ENCODE data around the gene MRPL27.
"Not testable (repeated sequence)": the region's sequence is repeated elsewhere in the genome, so short reads cannot be mapped to it uniquely, and the experiment has no call there.

Gene MRPL27

DNA sequence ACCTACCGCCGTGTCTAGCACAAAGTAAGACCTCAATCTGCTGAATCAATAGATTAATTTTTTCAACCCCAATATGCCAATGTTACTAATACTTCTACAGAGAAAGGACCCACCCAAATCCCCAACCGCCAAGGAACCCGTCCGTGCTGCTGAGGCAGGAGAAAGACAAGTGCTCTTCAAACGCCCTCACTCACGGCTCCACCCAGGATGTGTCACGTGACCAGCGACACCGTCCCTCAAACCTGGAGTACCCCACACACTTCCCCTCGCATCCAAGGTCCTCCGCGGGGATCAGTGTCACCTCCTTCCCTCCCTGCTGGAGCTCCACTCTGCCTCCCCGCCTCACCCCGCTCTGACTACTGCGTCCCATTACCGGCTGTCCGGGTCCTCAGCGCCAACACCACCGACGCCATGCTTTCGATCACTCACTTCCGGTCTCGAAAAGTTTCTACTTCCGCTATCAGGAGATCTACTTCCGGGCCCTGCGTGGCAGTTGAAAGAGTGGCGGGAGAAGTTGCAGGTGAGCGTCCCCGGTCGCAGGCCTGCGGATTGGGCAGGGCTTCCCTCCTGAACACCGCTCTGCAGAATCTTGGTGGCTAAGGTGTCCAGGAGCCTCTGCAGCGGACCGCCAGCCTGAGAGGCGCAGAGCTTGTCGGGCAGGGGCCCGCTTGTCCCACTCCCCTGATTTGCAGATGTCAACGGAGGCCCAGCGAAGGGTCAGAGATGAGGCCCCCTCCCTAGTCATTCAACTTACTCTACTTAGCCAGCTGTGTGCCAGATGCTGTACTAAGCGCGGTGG lies at the start of gene MRPL27, which contains the start of gene EME1:
TSS of gene MRPL27 (minus strand) at position 427 of the 799 bp plus-strand sequence. CDS start at position 413, 14 bp downstream.
TSS of gene EME1 (plus strand) at position 472 of the 799 bp plus-strand sequence. CDS start 1,980 bp downstream, outside the sequence.
- Histone ChIP-seq H3K4me1 (ENCODE audit: insufficient read depth, poor library complexity, severe bottlenecking) (peaks cover 13% of the 10 kb centered on the region), H3K27me3 (ENCODE audit: insufficient read depth, poor library complexity, severe bottlenecking) (no peaks in the 10 kb centered on the region), H3K36me3 (ENCODE audit: low read depth) (peaks cover 63% of the 10 kb centered on the region), H3K27ac (ENCODE audit: poor library complexity, severe bottlenecking) (peak within 1 kb of the TSS; percentile 75), H3K4me3 (ENCODE audit: severe bottlenecking) (peak within 1 kb of the TSS; percentile 88), H3K9me3 (ENCODE audit: severe bottlenecking) (no peaks in the 10 kb centered on the region)
- TF ChIP-seq CTCF (IDR thresholded peaks at IDR 0.05; ENCODE audit: poor library complexity, severe bottlenecking): no peak
- peak; percentile 85 for DNase-seq (ENCODE audit: low spot score)
- ATAC-seq (ENCODE audit: low read depth): peak; percentile 91

DNA sequence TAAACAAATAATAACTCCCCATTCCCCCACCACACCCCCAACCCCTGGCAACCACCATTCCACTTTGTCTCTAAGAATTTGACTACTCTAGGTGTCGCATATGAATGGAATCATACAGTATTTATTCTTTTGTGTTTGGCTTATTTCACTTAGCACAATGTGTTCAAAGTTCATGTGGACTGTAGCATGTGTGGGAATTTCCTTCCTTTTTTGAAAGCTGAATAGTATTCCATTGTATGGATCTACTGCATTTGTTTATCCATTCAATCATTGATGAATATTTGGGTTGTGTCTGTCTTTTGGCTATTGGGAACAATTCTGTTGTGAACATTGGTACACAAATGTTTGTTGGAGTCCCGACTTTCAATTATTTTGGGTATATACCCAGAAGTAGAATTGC lies 49.8 kb upstream of the MRPL27 start:
- Histone ChIP-seq H3K27ac (ENCODE audit: poor library complexity, severe bottlenecking) (peak overlapping the region; percentile 92), H3K4me3 (ENCODE audit: severe bottlenecking) (no peak overlapping the region), H3K4me1 (ENCODE audit: insufficient read depth, poor library complexity, severe bottlenecking) (peaks cover 36% of the 10 kb centered on the region), H3K36me3 (ENCODE audit: low read depth) (peaks cover 4% of the 10 kb centered on the region), H3K9me3 (ENCODE audit: severe bottlenecking) (no peaks in the 10 kb centered on the region), H3K27me3 (ENCODE audit: insufficient read depth, poor library complexity, severe bottlenecking) (no peaks in the 10 kb centered on the region)
- no peak for DNase-seq (ENCODE audit: low spot score)
- ATAC-seq (ENCODE audit: low read depth): no peak
- TF ChIP-seq CTCF (IDR thresholded peaks at IDR 0.05; ENCODE audit: poor library complexity, severe bottlenecking): no peak

- DNase-seq (ENCODE audit: low spot score): no peak
- H3K27ac ChIP-seq (ENCODE audit: poor library complexity, severe bottlenecking): peak overlapping the region; percentile 92
Observed at GRCh38 chr17:50421308-50422051, 48.5 kb upstream of the MRPL27 start.

GRCh38 chr17:50420419-50421112 lies 47.6 kb upstream of the MRPL27 start:
- Histone ChIP-seq H3K27me3 (ENCODE audit: insufficient read depth, poor library complexity, severe bottlenecking) (no peaks in the 10 kb centered on the region), H3K36me3 (ENCODE audit: low read depth) (no peaks in the 10 kb centered on the region), H3K4me1 (ENCODE audit: insufficient read depth, poor library complexity, severe bottlenecking) (peaks cover 31% of the 10 kb centered on the region), H3K9me3 (ENCODE audit: severe bottlenecking) (no peaks in the 10 kb centered on the region), H3K27ac (ENCODE audit: poor library complexity, severe bottlenecking) (peak overlapping the region; percentile 92), H3K4me3 (ENCODE audit: severe bottlenecking) (no peak overlapping the region)
- no peak for TF ChIP-seq CTCF (IDR thresholded peaks at IDR 0.05; ENCODE audit: poor library complexity, severe bottlenecking)
- no peak for DNase-seq (ENCODE audit: low spot score)
- no peak for ATAC-seq (ENCODE audit: low read depth)

More at GRCh38 chr17:50421308-50422051, 48.5 kb upstream of the MRPL27 start:
- Histone ChIP-seq H3K4me1 (ENCODE audit: insufficient read depth, poor library complexity, severe bottlenecking) (peaks cover 31% of the 10 kb centered on the region), H3K9me3 (ENCODE audit: severe bottlenecking) (no peaks in the 10 kb centered on the region), H3K4me3 (ENCODE audit: severe bottlenecking) (peak overlapping the region; percentile 17), H3K36me3 (ENCODE audit: low read depth) (no peaks in the 10 kb centered on the region), H3K27me3 (ENCODE audit: insufficient read depth, poor library complexity, severe bottlenecking) (no peaks in the 10 kb centered on the region)
- no peak for TF ChIP-seq CTCF (IDR thresholded peaks at IDR 0.05; ENCODE audit: poor library complexity, severe bottlenecking)
- ATAC-seq (ENCODE audit: low read depth): no peak

DNA sequence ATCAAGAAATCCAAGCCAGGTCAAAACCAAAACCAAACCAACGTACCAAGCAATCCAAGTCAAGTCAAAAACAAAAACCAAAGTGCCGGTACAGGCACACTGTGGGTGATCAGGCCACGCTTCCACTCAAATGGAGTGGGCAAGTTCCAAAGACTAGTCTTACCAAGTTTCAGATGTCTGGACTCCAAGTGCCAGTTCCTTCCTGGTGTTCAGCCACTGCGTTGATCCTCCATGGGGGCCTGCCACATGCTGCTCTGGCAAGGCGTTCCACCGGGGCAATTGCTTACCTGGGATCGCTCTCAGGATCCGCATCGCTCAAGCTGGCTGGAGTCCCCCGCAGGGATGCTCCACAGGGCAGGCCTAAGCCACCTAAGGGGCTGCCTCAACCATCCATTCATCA lies 46.6 kb upstream of the MRPL27 start:
- H3K4me1 ChIP-seq (ENCODE audit: insufficient read depth, poor library complexity, severe bottlenecking): peaks cover 26% of the 10 kb centered on the region
- not testable (repeated sequence) for H3K36me3 ChIP-seq (ENCODE audit: low read depth); H3K27me3 ChIP-seq (ENCODE audit: insufficient read depth, poor library complexity, severe bottlenecking); H3K27ac ChIP-seq (ENCODE audit: poor library complexity, severe bottlenecking); H3K4me3 ChIP-seq (ENCODE audit: severe bottlenecking); DNase-seq (ENCODE audit: low spot score); H3K9me3 ChIP-seq (ENCODE audit: severe bottlenecking); ATAC-seq (ENCODE audit: low read depth)

All from RWPE2 (cell line).